Neutrophil (primary cell): Measurements from ENCODE around the gene SH2D1A.
"Not testable (repeated sequence)": the region's sequence is repeated elsewhere in the genome, so short reads cannot be mapped to it uniquely, and the experiment has no call there.

Source experiments
- H3K27ac ChIP-seq: fragments of 200-600 bp; sonication (generic); 2 replicates; pipeline ENCODE4 v1.5.1; 2016; ENCODE audit warnings: mild to moderate bottlenecking, moderate library complexity
- H3K27me3 ChIP-seq: fragments of 200-600 bp; sonication (generic); 2 replicates; pipeline ENCODE4 v1.6.0; 2016; ENCODE audit warnings: mild to moderate bottlenecking
- H3K36me3 ChIP-seq: fragments of 200-600 bp; sonication (generic); 2 replicates; pipeline ENCODE4 v1.5.1; 2017
- H3K4me1 ChIP-seq, 2 experiments: fragments of 200-600 bp in 1 of 2; sonication (generic) in 1 of 2; 1 replicate in 1 of 2; 2 replicates in 1 of 2; pipeline versions ENCODE4 v1.5.1 to v1.6.1; 2013 to 2016; ENCODE audit warnings: low read depth in 1 of 2, low read length in 1 of 2, mild to moderate bottlenecking in 1 of 2, moderate library complexity in 1 of 2; ENCODE audit not compliant: control insufficient read depth in 1 of 2, insufficient read depth in 1 of 2
- H3K4me3 ChIP-seq, 2 experiments: fragments of 200-600 bp in 1 of 2; sonication (generic) in 1 of 2; 1 replicate in 1 of 2; 2 replicates in 1 of 2; pipeline ENCODE4 v1.5.1; 2013 to 2016; ENCODE audit warnings: low read depth in 1 of 2, low read length in 1 of 2, mild to moderate bottlenecking in 1 of 2, moderate library complexity in 1 of 2
- H3K9me3 ChIP-seq: fragments of 200-600 bp; sonication (generic); 2 replicates; pipeline ENCODE4 v1.5.1; 2016
- CTCF ChIP-seq: fragments of 200-600 bp; sonication (generic); IDR thresholded peaks from 2 replicates; pipeline ENCODE4 v1.5.1; 2016; ENCODE audit warnings: antibody characterized with exemption

The SH2D1A gene

GRCh38 chrX:124332481-124333424 lies 13.6 kb upstream of the SH2D1A start, which contains the start of gene TEX13D:
TEX13D (plus strand) TSS chrX:124332660; CDS start chrX:124332918, 258 bp downstream.
- no peaks in the 10 kb centered on the region for H3K4me1 ChIP-seq
- no peak within 1 kb of the TSS for H3K4me3 ChIP-seq
- H3K36me3 ChIP-seq: no peaks in the 10 kb centered on the region
- no peaks in the 10 kb centered on the region for H3K27me3 ChIP-seq
- H3K27ac ChIP-seq: no peak within 1 kb of the TSS
- no peaks in the 10 kb centered on the region for H3K9me3 ChIP-seq
- no peak for TF ChIP-seq CTCF

DNA sequence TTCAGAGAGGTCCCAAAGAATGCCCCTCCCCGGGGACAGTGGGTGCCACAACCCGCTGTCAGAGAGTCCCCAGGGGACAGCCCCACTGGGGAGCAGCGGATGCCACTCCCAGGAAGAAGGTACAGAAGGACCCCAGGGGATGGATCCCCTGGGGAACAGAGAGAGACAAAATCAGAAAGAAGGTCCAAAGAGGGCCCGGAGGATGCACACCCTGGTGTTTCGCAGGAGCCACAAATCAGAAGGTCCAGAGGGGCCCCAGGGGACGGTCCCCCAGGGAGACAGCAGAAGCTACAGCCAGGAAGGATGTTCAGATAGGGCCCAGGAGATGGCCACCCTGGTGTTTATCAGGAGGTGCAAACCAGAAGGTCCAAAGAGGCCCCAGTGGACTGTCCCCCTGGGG lies 12.5 kb upstream of the SH2D1A start:
- Histone ChIP-seq H3K4me1 (no peaks in the 10 kb centered on the region), H3K27me3 (no peaks in the 10 kb centered on the region), H3K9me3 (no peaks in the 10 kb centered on the region), H3K36me3 (no peaks in the 10 kb centered on the region), H3K27ac (no peak overlapping the region), H3K4me3 (no peak overlapping the region)
- TF ChIP-seq CTCF: no peak

DNA sequence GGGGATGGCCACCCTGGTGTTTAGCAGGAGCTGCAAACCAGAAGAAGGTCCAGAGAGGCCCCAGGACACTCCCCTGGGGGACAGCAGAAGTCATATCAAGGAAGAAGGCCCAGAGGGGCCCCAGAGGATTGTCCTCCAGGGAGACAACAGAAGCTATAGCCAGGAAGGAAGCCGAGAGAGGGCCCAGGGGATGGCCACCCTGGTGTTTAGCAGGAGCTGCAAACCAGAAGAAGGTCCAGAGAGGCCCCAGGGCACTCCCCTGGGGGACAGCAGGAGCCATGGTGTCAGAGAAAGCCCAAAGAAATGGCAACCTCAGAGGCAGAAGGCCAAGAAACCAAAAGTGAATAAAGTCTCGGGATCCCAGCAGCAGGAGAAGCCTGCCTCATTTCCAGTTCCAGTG lies 11.8 kb upstream of the SH2D1A start:
- not testable (repeated sequence) for H3K9me3 ChIP-seq, H3K27ac ChIP-seq, H3K36me3 ChIP-seq, H3K4me3 ChIP-seq, H3K4me1 ChIP-seq, H3K27me3 ChIP-seq

DNA sequence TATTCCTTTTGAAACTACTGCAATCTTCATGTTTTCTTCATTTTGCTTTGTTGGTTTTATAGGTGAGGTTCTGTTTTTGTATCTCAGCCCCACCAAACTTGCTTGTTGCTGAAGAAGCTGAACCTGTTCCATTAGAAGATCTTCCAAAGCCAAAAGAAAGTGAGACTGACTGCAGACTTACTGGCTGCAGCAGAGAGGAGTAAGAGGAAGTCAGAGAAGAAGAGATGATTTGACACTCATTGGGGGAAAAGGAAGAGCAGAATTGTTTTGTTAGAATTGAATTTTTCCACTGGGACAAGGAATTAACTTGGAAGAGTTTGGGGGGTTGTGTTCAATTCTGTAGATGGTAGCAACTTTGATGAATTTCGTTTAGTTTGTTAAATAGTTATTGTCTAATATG lies 10.8 kb upstream of the SH2D1A start:
- TF ChIP-seq CTCF: no peak
- H3K4me1 ChIP-seq: no peaks in the 10 kb centered on the region
- no peaks in the 10 kb centered on the region for H3K36me3 ChIP-seq
- H3K27me3 ChIP-seq: no peaks in the 10 kb centered on the region
- no peak overlapping the region for H3K4me3 ChIP-seq
- no peak overlapping the region for H3K27ac ChIP-seq
- H3K9me3 ChIP-seq: no peaks in the 10 kb centered on the region

GRCh38 chrX:124337916-124338315 lies 8.4 kb upstream of the SH2D1A start:
- no peaks in the 10 kb centered on the region for H3K9me3 ChIP-seq
- H3K27me3 ChIP-seq: no peaks in the 10 kb centered on the region
- no peaks in the 10 kb centered on the region for H3K4me1 ChIP-seq
- no peak for TF ChIP-seq CTCF
- no peak overlapping the region for H3K27ac ChIP-seq
- H3K36me3 ChIP-seq: no peaks in the 10 kb centered on the region
- H3K4me3 ChIP-seq: no peak overlapping the region

DNA sequence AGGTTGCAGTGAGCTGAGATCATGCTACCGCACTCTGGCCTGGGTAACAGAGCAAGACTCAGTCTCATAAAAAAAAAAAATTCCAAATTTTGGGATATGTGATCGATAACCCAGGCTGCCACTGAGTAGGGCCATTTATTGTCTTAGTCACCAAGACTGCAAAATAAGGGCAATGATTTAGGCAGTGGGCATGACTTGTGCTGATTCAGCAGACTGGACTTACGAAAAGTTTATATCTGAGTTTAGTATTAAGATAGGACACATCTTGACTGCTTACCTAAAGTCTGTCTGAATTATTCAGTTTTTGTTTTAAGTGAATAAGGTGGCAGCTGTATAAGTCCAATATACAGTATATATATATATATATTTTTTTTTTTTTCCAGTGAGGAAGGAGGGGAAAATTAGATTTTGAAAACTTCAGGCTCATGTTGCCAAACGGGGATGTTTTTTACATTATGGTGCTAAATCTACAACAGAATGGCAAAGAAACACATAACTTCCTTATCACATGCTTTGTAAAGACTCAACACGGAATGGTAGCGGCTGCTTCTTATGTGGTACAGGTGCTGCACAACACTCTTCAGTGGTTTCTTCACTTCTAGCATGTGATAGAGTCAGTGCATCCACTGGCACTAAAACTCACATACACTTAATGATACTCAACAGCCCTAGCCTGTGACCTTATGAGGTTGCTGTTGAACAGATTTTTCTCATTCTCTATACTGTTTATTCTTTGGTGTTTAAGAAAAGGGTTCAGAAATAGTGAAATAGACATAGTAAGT lies 7.4 kb upstream of the SH2D1A start:
- Histone ChIP-seq H3K4me3 (no peak overlapping the region), H3K36me3 (no peaks in the 10 kb centered on the region), H3K27me3 (no peaks in the 10 kb centered on the region), H3K27ac (no peak overlapping the region), H3K4me1 (no peaks in the 10 kb centered on the region), H3K9me3 (no peaks in the 10 kb centered on the region)
- TF ChIP-seq CTCF: no peak
